HepG2 (cell line): ENCODE data around the gene ST8SIA4. TPM values are rescaled to one million over a fixed set of nuclear protein-coding genes. Genes with fewer than 3 reads are reported as not detected.

Experiments used
- ATAC-seq: fragments of 200-7000 bp; cut with Tn5 transposase; 3 replicates; pipeline ENCODE4 v1.9.1; 2020; ENCODE audit warnings: mild to moderate bottlenecking, moderate library complexity
- BruUV-seq: library from RNA; stranded (reverse); fragments of 400-500 nt; replicated peaks from 2 replicates; lab custom pipeline; 2021; lab: Mats Ljungman, UMichigan
- CTCF ChIA-PET: fragments of 300-600 bp; formaldehyde crosslinking; extraction: SDS; loops from one replicate; lab custom pipeline; 2021; ENCODE audit warnings: low total read pairs, inconsistent platforms, low intra/inter-chr PET ratio; lab: Yijun Ruan, JAX
- POLR2A ChIA-PET: fragments of 350-600 bp; sonication (Branson Sonifier 250); formaldehyde crosslinking; loops from one replicate; lab custom pipeline; 2020; ENCODE audit warnings: antibody characterized with exemption, inconsistent platforms; lab: Yijun Ruan, JAX
- DNase-seq: peaks from one replicate; pipeline ENCODE4 v3.0.0-alpha.2; 2015; ENCODE audit warnings: low spot score
- FAIRE-seq: peaks from 3 replicates; lab custom pipeline; 2011; peaks lifted over from hg19 to GRCh38; lab: Jason Lieb, UNC
- H2AFZ ChIP-seq: one replicate; pipeline ENCODE4 v1.6.1; 2011; ENCODE audit warnings: low read length, inconsistent platforms
- H3K27ac ChIP-seq: fragments of 300-600 bp; 3 replicates; pipeline ENCODE4 v1.8.0; 2011; ENCODE audit warnings: mixed run types, mild to moderate bottlenecking, mixed read lengths, low read length, inconsistent platforms; ENCODE audit not compliant: insufficient read depth; ENCODE audit errors: extremely low read length
- H3K27me3 ChIP-seq, 2 experiments: fragments of 200-600 bp in 1 of 2; 2 replicates in 1 of 2; 3 replicates in 1 of 2; pipeline versions ENCODE4 v1.6.0 to v1.8.0; 2011; ENCODE audit warnings: low read length in 2 of 2, mild to moderate bottlenecking in 2 of 2, moderate library complexity in 2 of 2, inconsistent platforms in 1 of 2; ENCODE audit not compliant: insufficient read depth in 2 of 2, control insufficient read depth in 1 of 2
- H3K36me3 ChIP-seq, 2 experiments: fragments of 200-600 bp in 1 of 2; replicated peaks in 1 of 2; 2 replicates in 1 of 2; 3 replicates in 1 of 2; pipeline versions ENCODE4 v1.5.1 to v1.8.0; 2011; ENCODE audit warnings: low read length in 2 of 2, inconsistent platforms in 1 of 2; ENCODE audit not compliant: insufficient read depth in 2 of 2, control insufficient read depth in 1 of 2
- H3K4me1 ChIP-seq: 2 replicates; pipeline ENCODE4 v1.5.1; 2012; ENCODE audit warnings: low read length, inconsistent platforms; ENCODE audit not compliant: insufficient read depth
- H3K4me2 ChIP-seq: 2 replicates; pipeline ENCODE4 v1.6.0; 2011; ENCODE audit warnings: low read depth, low read length, inconsistent platforms
- H3K4me3 ChIP-seq, 3 experiments: fragments of 200-600 bp in 1 of 3; sonication (generic), shearing (Covaris generic) in 1 of 3; replicated peaks in 1 of 3; 2 replicates each; pipeline ENCODE4 v1.5.1; 2011 to 2016; ENCODE audit warnings: low read length in 3 of 3, inconsistent platforms in 2 of 3, low read depth in 2 of 3, mild to moderate bottlenecking in 2 of 3, control low read depth in 1 of 3, mixed read lengths in 1 of 3; ENCODE audit not compliant: insufficient read depth in 1 of 3
- H3K79me2 ChIP-seq: one replicate; pipeline ENCODE4 v1.6.1; 2011; ENCODE audit warnings: low read length, inconsistent platforms; ENCODE audit not compliant: insufficient read depth
- H3K9ac ChIP-seq: 2 replicates; pipeline ENCODE4 v1.6.0; 2011; ENCODE audit warnings: mild to moderate bottlenecking, low read depth, low read length, inconsistent platforms; ENCODE audit not compliant: insufficient read depth
- H3K9me3 ChIP-seq: 2 replicates; pipeline ENCODE4 v1.5.1; 2012; ENCODE audit warnings: mild to moderate bottlenecking, low read length
- H4K20me1 ChIP-seq: 2 replicates; pipeline ENCODE4 v1.6.0; 2011; ENCODE audit warnings: inconsistent platforms, mild to moderate bottlenecking, low read length, moderate library complexity; ENCODE audit not compliant: insufficient read depth
- ARNTL ChIP-seq: sonication (generic); formaldehyde crosslinking; IDR thresholded peaks from 2 replicates; pipeline ENCODE4 v1.4.0; 2020; ENCODE audit warnings: mild to moderate bottlenecking, missing genetic modification reagents
- BHLHE40 ChIP-seq: IDR thresholded peaks from 2 replicates; pipeline ENCODE4 v1.6.1; 2011; ENCODE audit warnings: low read length, improper control_type of control experiment
- HCFC1 ChIP-seq: fragments of 150-350 bp; IDR thresholded peaks from 2 replicates; pipeline ENCODE4 v1.6.1; 2014; ENCODE audit warnings: low read depth, low read length
- HDAC1 ChIP-seq: sonication (generic); formaldehyde crosslinking; IDR thresholded peaks from 2 replicates; pipeline ENCODE4 v1.5.1; 2020; ENCODE audit warnings: mild to moderate bottlenecking, missing genetic modification reagents
- KLF11 ChIP-seq: IDR thresholded peaks from 2 replicates; pipeline ENCODE4 v1.6.1; 2016; ENCODE audit warnings: missing compliant biosample characterization
- PHF21A ChIP-seq: sonication (generic); formaldehyde crosslinking; IDR thresholded peaks from 2 replicates; pipeline ENCODE4 v1.5.0; 2020; ENCODE audit warnings: mild to moderate bottlenecking, missing genetic modification reagents
- SATB2 ChIP-seq: sonication (generic); formaldehyde crosslinking; IDR thresholded peaks from 2 replicates; pipeline ENCODE4 v1.5.0; 2020; ENCODE audit warnings: missing genetic modification reagents
- ZFYVE20 ChIP-seq: sonication (generic); formaldehyde crosslinking; IDR thresholded peaks from 2 replicates; pipeline ENCODE4 v1.8.0; 2023; ENCODE audit warnings: low read depth, mild to moderate bottlenecking, moderate library complexity, missing genetic modification reagents, borderline replicate concordance
- ZNF24 ChIP-seq: fragments of 450-650 bp; IDR thresholded peaks from 2 replicates; pipeline ENCODE4 v1.6.1; 2017; ENCODE audit warnings: antibody characterized with exemption, mild to moderate bottlenecking
- ZNF3 ChIP-seq: IDR thresholded peaks from 2 replicates; pipeline ENCODE4 v1.7.0; 2017; ENCODE audit warnings: inconsistent platforms
- ZNF343 ChIP-seq: sonication (generic); formaldehyde crosslinking; IDR thresholded peaks from 2 replicates; pipeline ENCODE4 v1.4.0; 2020; ENCODE audit warnings: mild to moderate bottlenecking, missing genetic modification reagents
- WGBS: methylation state at CpG from one replicate; pipeline ENCODE4 v1.1.6; 2017; ENCODE audit warnings: low lambda C conversion rate; 5-methylcytosine and 5-hydroxymethylcytosine counted together
- in situ Hi-C: cut with HindIII; loops from 2 replicates; pipeline ENCODE4 v1.10.0; 2017; ENCODE audit warnings: low pct_unique_long_range_greater_than_20kb; ENCODE audit not compliant: extremely low pct_ligation_motif_present
- intact Hi-C: fragments of 100-400 bp; cut with micrococcal nuclease; formaldehyde crosslinking; loops from one replicate; pipeline ENCODE4 v1.10.0; 2022; ENCODE audit not compliant: unreplicated experiment
- polyA plus RNA-seq, 8 experiments: library from polyadenylated mRNA; depleted of rRNA in 3 of 8; stranded (reverse) in 7 of 8; unstranded in 1 of 8; fragments of >200 nt; fragmentation: Illumina TruSeq in 4 of 8; extraction: Trizol in 4 of 8; gene quantifications; 2 replicates each; pipeline versions ENCODE4 v1.2.1 to v1.2.3, GENCODE V29; 2011 to 2016; ENCODE audit warnings: low read depth in 4 of 8, missing spikeins in 1 of 8, mixed read lengths in 1 of 8; ENCODE audit not compliant: insufficient read depth in 1 of 8
- total RNA-seq, 5 experiments: library from RNA; depleted of rRNA; stranded (reverse); fragments of >200 nt; fragmentation: Illumina TruSeq; extraction: Trizol; gene quantifications; 2 replicates each; pipeline ENCODE4 v1.2.3, GENCODE V29; 2016; ENCODE audit warnings: low read depth in 1 of 5
- TF ChIP-seq, protein P1 (sequence below): sonication (generic); formaldehyde crosslinking; IDR thresholded peaks from 2 replicates; pipeline ENCODE4 v1.8.1; 2023; ENCODE audit warnings: mild to moderate bottlenecking, inconsistent platforms, moderate library complexity, missing genetic modification reagents, borderline replicate concordance
- TF ChIP-seq, protein P2 (sequence below): IDR thresholded peaks from 2 replicates; pipeline ENCODE4 v1.6.1; 2012; ENCODE audit warnings: low read depth, low read length, improper control_type of control experiment
- TF ChIP-seq, protein P3 (sequence below): sonication (generic); formaldehyde crosslinking; IDR thresholded peaks from 2 replicates; pipeline ENCODE4 v1.4.0; 2020; ENCODE audit warnings: low read depth, mild to moderate bottlenecking, missing genetic modification reagents
- TF ChIP-seq, protein P4 (sequence below): IDR thresholded peaks from 2 replicates; pipeline ENCODE4 v1.6.1; 2018; ENCODE audit warnings: missing genetic modification reagents

ST8SIA4 gene
- total and polyA plus RNA-seq, 2 of the 13 experiments (the other 11 are each of a cell fraction or from before 2014, with no cell fraction given), result not detected

DNA sequence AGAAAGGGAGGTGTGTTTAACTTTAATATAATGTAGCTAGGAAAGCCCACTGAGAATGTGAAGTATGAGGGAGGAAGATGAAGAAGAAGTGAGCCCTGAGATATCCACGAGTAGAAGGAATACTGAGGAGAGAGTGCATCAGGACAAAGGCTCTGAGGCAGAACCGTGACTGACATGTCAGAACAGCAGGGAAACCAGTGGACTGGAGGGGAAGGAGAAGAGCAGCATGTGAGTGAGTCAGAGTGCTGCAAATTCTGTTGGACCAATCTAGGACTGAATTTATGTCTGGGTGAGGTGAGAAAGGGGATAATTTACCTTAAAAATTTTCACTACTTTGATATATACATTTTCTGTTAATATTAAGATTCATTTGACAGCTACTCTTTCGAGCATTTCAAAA, 110.3 kb downstream of the ST8SIA4 start:
- H3K36me3 ChIP-seq, result no peaks in the 10 kb centered on the region
- H3K27me3 ChIP-seq, result no peaks in the 10 kb centered on the region
- in situ Hi-C loops, result no loop called here
- H3K79me2 ChIP-seq, result no peaks in the 10 kb centered on the region
- BruUV-seq, result no TSS peak
- FAIRE-seq, result no peak
- H4K20me1 ChIP-seq, result no peaks in the 10 kb centered on the region
- ChIA-PET CTCF (no interaction called here), POLR2A (no interaction called here)
- H3K4me2 ChIP-seq, result no peak overlapping the region
- 3% methylated on average over 3 of the region's 3 CpGs for WGBS
- intact Hi-C loops, result no loop called here
- H2AFZ ChIP-seq, result no peak overlapping the region
- H3K4me1 ChIP-seq, result no peaks in the 10 kb centered on the region
- H3K4me3 ChIP-seq, result no peak overlapping the region
- TF ChIP-seq HDAC1 (CRISPR knock-in tag), result no peak
- no peak for TF ChIP-seq ZNF343 (CRISPR knock-in tag)
- DNase-seq, result no peak
- no peak overlapping the region for H3K9ac ChIP-seq
- H3K27ac ChIP-seq, result no peak overlapping the region
- no peak for ATAC-seq
- no peaks in the 10 kb centered on the region for H3K9me3 ChIP-seq

DNA sequence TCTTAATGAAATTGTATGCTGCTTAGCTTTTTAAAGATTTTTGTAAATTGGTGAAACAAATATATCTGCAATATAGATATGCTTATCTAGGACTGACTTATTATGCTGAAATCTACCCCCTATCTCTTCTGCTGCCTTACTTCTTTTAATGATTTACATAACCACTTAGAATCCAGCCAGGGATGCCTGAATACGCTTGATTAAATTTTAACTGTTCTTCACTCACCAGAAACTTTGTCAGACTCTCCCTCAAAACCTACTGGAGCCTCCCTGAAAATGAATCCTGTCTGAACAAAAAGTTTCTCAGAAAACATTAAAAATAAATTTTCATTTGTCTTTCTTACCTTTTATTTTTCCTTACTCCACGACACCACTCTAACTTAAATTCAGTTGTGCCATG, 111.7 kb downstream of the ST8SIA4 start:
- intact Hi-C loops (loop anchor here (2.0 kb wide), 1 partner anchor 67 kb away; no protein-coding TSS in a partner anchor), in situ Hi-C loops (no loop called here)
- no peaks in the 10 kb centered on the region for H3K9me3 ChIP-seq
- no peak overlapping the region for H3K9ac ChIP-seq
- 20% methylated on average over 2 of the region's 2 CpGs for WGBS
- FAIRE-seq (no peak), DNase-seq (no peak), ATAC-seq (no peak)
- H3K79me2 ChIP-seq, result no peaks in the 10 kb centered on the region
- no peak overlapping the region for H3K27ac ChIP-seq
- H3K4me1 ChIP-seq, result no peaks in the 10 kb centered on the region
- H2AFZ ChIP-seq, result no peak overlapping the region
- no peaks in the 10 kb centered on the region; a peak in 1 of 5 replicates for H3K27me3 ChIP-seq
- BruUV-seq, result no TSS peak
- POLR2A ChIA-PET, result no interaction called here
- H3K4me2 ChIP-seq, result no peak overlapping the region
- H4K20me1 ChIP-seq, result no peaks in the 10 kb centered on the region
- no peaks in the 10 kb centered on the region for H3K36me3 ChIP-seq
- H3K4me3 ChIP-seq, result no peak overlapping the region
- CTCF ChIA-PET, result no interaction called here
- TF ChIP-seq KLF11 (CRISPR knock-in tag), result no peak
- TF ChIP-seq, protein P1, sequence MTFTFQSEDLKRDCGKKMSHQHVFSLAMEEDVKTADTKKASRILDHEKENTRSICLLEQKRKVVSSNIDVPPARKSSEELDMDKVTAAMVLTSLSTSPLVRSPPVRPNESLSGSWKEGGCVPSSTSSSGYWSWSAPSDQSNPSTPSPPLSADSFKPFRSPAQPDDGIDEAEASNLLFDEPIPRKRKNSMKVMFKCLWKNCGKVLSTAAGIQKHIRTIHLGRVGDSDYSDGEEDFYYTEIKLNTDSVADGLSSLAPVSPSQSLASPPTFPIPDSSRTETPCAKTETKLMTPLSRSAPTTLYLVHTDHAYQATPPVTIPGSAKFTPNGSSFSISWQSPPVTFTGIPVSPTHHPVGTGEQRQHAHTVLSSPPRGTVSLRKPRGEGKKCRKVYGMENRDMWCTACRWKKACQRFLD (CRISPR knock-in tag), result no peak
- TF ChIP-seq BHLHE40, result no peak
- TF ChIP-seq, protein P2, sequence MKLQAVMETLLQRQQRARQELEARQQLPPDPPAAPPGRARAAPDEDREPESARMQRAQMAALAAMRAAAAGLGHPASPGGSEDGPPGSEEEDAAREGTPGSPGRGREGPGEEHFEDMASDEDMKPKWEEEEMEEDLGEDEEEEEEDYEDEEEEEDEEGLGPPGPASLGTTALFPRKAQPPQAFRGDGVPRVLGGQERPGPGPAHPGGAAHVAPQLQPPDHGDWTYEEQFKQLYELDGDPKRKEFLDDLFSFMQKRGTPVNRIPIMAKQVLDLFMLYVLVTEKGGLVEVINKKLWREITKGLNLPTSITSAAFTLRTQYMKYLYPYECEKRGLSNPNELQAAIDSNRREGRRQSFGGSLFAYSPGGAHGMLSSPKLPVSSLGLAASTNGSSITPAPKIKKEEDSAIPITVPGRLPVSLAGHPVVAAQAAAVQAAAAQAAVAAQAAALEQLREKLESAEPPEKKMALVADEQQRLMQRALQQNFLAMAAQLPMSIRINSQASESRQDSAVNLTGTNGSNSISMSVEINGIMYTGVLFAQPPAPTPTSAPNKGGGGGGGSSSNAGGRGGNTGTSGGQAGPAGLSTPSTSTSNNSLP, result no peak
- TF ChIP-seq, protein P3, sequence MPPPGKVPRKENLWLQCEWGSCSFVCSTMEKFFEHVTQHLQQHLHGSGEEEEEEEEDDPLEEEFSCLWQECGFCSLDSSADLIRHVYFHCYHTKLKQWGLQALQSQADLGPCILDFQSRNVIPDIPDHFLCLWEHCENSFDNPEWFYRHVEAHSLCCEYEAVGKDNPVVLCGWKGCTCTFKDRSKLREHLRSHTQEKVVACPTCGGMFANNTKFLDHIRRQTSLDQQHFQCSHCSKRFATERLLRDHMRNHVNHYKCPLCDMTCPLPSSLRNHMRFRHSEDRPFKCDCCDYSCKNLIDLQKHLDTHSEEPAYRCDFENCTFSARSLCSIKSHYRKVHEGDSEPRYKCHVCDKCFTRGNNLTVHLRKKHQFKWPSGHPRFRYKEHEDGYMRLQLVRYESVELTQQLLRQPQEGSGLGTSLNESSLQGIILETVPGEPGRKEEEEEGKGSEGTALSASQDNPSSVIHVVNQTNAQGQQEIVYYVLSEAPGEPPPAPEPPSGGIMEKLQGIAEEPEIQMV (CRISPR knock-in tag), result no peak
- no peak for TF ChIP-seq SATB2 (CRISPR knock-in tag)
- no peak for TF ChIP-seq PHF21A
- no peak for TF ChIP-seq ZFYVE20 (CRISPR knock-in tag)
- TF ChIP-seq ARNTL (CRISPR knock-in tag), result no peak
- TF ChIP-seq HCFC1, result no peak
- TF ChIP-seq ZNF24, result no peak
- TF ChIP-seq, protein P4, sequence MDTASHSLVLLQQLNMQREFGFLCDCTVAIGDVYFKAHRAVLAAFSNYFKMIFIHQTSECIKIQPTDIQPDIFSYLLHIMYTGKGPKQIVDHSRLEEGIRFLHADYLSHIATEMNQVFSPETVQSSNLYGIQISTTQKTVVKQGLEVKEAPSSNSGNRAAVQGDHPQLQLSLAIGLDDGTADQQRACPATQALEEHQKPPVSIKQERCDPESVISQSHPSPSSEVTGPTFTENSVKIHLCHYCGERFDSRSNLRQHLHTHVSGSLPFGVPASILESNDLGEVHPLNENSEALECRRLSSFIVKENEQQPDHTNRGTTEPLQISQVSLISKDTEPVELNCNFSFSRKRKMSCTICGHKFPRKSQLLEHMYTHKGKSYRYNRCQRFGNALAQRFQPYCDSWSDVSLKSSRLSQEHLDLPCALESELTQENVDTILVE, result no peak
- no peak for TF ChIP-seq ZNF3 (CRISPR knock-in tag)
